GM21786 (cell line): Measurements from ENCODE around the gene HYAL2.
"Not testable (repeated sequence)": the region's sequence is repeated elsewhere in the genome, so short reads cannot be mapped to it uniquely, and the experiment has no call there.

Experiments
- ATAC-seq: cut with Tn5 transposase; IDR thresholded peaks from one replicate; pipeline ENCODE4 v1.9.1; 2021; ENCODE audit not compliant: unreplicated experiment

Gene HYAL2

DNA sequence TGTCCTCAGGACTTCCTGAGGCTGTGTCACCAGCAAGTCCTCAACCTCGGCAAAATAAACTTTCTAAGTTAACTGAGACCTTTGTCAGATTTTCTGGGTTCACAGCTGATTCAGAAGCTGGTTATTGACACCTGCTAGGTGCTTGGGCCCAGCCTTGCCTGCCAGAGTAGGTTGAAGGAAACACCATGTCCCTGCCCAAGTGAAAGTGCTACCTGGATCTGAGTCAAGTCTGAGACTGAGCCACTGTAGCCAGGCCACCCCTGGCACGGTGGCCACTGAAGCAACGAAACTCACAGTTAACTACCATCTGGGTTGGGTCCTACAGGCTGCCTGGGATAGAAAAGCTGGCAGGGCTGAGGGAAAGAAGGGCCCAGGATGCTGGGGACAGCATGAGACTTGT lies 8.2 kb downstream of the HYAL2 start:
- no peak for ATAC-seq

DNA sequence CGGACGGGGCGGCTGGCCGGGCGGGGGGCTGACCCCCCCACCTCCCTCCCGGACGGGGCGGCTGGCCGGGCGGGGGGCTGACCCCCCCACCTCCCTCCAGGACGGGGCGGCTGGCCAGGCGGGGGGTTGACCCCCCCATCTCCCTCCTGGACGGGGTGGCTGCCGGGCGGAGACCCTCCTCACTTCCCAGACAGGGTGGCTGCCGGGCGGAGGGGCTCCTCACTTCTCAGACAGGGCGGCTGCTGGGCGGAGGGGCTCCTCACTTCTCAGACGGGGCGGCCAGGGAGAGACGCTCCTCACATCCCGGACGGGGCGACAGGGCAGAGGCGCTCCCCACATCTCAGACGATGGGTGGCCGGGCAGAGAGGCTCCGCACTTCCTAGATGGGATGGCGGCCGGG lies 10.5 kb downstream of the HYAL2 start:
- not testable (repeated sequence) for ATAC-seq

DNA sequence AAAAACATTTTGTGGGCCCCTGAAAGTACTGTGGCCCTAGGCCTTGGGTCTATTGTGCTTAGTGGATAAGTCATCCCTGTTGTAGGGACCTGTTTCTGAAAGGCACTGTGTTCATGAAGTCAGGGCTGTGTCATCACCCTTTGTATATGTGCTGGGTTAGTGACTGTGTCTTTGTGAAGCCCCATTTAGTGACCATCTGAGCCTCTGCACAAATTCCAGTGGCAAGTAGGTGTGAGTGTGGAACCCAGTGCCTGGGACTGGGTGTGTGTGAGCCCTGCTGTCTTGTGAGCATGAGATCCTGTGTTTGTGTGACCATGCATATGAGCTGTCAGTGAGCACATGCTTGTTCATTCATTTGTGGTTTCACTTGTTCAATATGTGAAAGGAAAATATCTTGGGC lies 17.9 kb downstream of the HYAL2 start:
- ATAC-seq = no peak

DNA sequence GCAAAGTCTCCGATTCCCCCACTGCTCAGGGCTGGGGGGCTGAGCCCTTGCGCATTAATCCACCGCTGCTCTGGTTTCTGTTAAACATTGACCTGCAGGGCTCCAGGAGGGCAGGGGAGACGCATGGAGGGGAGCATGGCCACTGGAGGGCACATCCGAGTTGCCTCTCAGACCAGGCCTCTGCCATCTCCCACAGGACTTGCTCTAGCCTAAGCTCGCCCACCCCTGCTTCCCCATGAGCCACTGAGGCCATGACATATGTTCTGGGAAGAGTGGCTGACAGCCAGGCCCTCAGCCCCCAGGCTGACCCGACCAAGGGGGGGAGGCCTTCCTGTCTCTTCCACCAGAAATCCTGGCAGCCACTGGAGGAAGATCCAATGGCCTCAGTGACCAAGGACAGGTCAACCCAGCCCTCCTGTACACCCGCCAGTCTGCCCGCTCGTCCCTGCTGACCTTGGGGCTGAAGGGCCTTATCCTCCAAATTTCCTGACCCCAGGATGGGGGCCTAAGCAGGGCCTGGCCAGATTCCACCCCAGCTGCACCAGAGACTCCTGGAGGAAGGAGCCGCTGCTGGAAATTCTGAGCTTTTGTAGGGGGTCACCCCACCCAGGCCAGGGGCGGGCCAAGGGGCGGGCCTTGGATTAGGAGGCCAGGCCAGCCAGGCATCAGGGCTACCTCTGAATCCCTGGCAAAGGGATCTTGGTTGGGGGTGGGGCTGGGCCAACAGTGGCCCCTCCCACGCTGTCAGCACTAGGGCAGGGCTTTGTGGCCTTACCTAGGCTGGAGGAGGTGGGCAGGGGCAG lies 19.3 kb downstream of the HYAL2 start, which contains the start of gene HYAL1:
Gene HYAL1 (minus strand): TSS at position 562 of the 803 bp plus-strand sequence. CDS start 618 bp downstream, outside the sequence.
- no peak for ATAC-seq

DNA sequence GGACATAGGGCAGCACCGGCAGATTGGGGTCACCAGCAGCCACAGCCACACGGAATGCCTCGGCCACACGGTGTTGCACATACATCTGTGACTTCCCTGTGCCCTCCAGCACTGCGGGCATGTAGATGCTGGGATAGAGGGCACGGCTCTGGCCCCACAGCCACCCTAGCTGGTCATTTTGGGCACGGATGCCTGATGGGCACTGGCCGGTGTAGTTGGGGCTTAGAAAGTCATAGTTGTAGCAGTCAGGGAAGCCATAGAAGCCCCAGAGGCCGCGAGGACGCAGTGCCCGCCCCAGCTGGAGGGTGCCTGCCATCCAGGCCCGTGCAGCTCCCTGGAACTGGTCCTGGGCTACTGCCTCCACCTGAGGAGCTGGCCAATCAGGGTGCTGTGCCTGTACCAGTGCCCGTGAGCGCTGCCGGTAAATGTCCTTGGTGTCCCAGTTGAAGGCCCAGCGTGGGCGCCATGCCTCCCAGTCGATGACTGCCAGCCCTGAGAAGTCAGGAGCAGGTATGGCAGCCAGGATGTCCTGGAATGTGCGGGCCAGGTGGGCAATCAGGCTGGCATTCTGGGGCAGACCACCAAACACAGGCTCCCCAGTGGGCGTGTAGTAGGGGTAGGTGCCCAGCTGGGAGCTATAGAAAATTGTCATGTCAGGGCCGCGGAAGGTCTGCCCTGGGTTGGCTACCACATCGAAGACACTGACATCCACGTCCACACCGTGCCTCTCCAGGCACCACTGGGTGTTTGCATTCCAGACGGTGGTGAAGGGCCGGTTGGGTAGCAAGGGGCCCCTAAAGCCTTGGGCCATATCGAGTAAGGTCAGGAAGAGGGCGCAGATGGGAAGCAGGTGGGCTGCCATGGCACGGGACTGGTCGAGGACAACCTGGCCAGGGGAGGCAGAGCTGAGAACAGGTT lies 20.2 kb downstream of the HYAL2 start:
- no peak for ATAC-seq

DNA sequence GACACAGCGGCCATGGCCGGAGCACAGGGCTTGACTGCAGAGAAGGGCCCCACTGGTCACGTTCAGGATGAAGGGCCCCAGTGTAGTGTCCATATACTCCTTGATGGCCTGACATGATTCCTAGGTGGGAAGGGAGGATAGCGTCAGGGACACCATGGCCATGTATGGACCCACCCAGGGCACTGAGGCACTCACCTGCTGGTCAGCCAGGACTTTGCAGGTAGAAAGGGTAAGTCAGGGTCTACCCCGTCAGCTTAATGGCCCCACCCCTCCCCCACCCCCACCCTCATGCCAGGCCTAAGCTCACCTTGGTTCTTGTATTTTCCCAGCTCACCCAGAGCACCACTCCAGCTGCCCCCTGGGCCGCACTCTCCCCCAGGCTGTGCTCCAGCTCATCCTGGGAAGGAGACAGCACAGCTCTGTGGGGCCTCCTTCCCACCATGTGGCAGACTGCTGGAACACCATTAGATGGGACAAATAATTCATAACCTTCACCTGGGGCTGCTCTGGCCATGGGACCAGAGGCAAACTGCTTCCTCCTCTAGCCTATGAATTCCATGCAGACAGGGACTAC lies 21.8 kb downstream of the HYAL2 start:
- no peak for ATAC-seq

DNA sequence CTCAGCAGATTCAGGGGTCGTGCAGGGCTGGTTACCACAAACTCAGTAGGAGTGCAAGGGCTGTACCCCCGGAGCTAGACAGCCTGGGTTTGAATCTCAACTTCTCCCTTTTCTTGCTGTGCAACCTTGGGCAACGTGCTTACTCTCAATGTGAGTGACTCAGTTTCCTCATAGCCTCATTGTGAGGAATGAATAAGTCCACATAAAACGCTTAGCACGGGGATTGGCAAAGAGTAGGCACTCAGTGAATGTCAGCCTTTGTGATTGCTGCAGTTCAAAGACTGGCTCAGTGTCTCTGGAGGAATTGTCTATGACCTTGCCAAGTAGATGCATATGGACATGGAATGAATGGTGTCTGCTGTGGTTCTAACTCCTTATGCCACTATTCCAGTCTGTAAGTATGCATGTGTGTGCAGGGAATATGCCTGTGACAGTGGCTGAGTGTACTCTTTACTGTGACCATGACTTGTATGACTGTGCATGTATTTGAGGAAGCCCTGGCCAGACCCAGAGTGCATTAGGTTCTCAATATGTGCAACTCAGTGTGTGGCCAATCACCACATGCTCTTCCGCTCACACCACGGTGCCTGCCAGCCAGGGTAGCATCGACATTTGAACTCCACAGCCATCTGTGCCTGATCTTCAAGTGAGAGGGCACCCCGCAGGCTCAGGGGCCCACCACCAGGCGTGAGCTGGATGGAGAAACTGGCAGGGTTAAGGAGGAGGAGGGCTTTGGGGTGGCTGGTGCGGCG lies 22.4 kb downstream of the HYAL2 start:
- ATAC-seq = no peak

DNA sequence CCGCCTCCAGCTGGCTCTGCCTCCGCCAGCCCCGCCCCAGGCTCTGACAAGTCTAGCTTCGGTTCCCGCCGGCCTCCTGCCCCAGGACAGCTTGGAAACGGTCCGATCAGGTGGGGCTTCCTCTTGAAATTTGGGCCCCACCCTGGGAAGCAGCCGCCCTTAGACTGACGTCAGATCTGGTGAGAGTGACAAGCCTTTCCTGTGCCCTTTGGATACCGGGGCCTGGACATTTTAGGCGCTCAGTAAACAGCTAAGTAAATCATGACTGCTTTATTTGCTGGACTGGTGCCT lies 23.0 kb downstream of the HYAL2 start:
- no peak for ATAC-seq

DNA sequence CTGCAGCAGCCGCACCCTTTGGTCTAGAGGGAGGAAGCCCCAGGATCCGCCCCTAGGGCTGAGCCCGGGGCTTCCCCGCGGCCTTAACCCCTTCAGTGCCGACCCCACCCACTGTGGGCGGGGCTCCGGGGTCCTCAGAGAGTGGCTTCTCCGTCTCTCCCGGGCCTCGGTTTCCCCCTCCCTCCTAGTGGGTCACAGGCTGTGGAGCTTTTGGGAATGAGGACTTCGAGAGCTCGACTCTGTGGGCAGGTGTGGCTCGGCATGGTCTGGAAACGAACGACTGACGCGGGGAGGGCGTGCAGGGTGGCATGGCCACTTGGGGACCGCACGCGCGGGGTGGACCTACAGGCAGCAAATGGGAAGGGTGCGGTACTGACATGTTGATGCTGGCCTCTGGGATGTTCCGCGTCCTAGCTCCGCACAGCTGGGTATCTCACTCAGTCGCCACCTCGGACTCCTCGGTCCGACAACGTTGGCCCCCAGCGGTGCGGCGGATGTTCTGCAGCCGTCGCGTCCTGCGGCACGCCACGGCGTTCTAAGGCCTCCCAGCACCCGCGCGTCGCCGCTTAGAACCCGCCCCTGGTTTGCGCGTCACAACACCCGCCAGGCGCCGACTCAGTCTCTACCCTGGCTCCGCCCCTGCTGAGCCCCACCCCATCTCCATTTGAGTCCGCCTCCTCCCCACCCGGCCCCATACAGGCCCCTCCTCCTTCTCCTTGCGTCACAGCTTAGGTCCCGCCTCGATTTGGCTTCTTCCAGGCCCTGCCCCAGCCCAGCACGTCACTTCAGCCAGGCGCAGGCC lies 23.5 kb downstream of the HYAL2 start, which contains the start of the genes HYAL3 and NAA80:
Gene HYAL3 (minus strand): TSS at position 570 of the 802 bp plus-strand sequence. CDS start 3,803 bp downstream, outside the sequence.
Gene NAA80 (minus strand): TSS at position 570 of the 802 bp plus-strand sequence. CDS start 1,942 bp downstream, outside the sequence.
- peak; percentile 88 for ATAC-seq

DNA sequence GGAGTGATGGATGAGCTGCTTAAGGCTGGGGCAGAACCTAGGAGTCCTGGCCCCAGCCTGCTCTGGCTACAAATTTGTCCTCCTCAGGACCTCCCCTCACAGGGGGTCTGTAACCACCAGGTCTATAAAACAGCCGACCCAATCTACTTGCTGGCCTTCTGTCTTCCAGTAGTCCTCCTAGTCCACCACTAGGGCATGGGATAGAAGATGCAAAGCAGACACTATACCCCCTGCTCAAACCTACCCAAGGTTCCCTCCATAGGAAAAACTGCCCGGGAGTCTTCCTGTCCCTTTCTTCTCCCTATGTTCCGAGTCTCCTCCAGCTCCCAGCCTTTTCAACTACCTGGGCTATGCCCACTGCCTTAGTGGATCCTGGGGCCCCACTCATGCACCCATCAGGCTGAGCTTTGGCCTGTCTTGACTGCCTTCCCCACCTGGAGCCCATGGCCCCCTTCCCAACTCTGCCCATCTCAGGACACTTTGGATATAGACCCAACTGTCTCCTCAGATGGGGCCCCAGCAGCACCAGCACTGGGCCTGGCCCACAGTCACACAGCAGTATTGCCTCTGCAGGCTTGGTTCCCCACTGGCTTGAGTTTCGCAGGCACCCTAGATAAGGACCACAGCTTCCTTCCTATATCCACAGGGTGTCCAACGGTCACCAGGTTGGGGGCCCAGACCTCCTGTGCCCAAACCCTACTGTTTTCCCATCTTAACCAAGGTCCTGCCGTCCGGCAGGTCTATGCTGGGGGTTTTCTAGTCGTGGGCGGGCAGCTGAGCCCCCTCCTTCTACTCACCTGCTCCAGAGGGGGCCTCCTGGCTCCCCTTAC lies 24.4 kb downstream of the HYAL2 start:
- ATAC-seq = no peak

DNA sequence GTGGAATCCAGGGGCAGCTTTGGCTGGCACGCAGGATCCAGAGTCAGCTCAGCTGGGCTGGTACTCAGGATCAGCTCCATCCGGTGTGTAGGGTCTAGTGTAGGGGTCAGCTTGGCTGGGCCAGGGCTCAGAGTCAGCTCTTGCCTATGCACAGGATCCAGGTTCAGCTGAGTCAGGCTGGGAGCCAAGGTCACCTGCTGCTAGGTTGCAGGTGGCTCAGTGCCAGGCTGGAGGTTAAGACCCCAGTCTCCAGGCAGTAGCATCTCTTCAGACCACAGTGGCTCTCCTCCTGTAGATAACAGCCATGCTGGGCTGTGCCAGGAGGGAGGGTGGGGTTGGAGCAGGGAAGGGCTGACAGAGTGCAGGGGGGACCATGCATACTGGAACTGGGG lies 25.2 kb downstream of the HYAL2 start:
- no peak for ATAC-seq

DNA sequence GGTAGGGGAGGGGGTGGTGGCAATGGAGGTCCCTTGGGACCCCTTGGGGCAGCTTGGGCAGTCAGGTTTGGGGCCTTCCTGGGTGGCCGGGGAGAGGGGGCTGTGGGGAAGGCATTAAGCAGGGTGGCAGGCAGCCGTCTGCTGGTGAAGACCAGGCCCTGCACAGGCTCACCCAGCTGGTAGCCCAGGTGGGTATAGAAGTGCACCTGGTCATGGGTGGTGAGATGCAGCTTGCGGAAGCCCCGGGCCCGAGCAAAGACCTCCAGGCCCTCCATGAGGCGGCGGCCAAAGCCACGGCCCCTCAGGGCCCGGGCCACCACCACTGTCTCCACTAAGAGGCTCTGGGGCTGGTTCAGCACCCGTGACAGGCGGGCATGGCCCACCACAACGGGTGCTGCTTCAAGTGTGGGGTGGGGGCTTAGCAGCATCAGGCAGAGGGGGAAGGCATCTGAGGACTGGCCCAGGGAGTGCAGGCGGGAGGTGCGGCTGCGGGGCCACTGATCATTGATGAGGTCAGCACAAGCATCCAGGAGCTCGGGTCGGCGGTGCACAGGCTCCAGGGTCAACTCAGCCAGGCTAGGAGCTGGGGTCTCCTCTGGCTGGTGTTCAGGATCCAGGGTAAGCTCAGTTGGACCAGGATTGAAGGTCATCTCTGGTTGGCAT lies 25.7 kb downstream of the HYAL2 start:
- ATAC-seq = no peak

DNA sequence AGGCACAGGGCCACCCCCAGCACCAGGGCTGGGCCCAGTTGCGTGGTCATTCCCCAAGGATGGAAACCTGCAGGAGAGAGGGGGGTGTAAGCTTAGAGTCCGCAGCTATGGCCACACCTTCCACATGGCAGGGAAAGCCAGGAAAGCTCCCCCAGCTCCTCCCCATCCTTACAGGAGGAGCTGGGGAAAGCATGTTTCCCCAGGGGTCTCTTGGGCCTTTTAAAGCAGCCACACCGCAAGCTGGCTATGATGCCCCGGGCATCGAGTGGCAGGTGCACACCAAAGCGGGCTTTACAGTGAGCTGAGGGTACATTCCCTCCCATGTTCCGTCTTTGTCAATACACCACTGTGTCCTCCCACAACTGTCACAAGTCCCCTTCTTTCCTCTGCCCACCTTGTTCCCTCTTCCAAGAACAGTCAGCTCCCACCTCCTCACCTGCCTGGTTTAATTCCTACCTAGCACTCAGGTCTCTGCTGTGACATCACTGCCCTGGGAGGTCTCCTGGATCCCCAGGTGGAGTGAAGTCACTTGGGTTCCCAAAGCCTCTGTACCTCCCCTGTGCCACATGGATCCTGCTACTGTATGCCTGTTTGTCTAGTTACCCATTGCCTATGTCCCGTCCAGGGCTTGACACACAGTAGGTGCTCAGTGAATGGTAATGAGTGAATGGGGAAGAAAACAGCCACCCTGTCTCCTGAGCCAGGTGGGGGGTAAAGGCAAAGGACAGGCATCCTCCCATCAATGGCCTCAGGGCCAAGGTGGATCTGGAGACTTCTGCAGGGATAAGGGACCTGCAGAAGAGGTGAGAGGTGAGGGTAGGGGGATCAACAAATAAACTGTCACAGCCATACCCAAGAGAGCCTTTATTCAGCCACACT lies 26.8 kb downstream of the HYAL2 start:
- ATAC-seq = no peak

DNA sequence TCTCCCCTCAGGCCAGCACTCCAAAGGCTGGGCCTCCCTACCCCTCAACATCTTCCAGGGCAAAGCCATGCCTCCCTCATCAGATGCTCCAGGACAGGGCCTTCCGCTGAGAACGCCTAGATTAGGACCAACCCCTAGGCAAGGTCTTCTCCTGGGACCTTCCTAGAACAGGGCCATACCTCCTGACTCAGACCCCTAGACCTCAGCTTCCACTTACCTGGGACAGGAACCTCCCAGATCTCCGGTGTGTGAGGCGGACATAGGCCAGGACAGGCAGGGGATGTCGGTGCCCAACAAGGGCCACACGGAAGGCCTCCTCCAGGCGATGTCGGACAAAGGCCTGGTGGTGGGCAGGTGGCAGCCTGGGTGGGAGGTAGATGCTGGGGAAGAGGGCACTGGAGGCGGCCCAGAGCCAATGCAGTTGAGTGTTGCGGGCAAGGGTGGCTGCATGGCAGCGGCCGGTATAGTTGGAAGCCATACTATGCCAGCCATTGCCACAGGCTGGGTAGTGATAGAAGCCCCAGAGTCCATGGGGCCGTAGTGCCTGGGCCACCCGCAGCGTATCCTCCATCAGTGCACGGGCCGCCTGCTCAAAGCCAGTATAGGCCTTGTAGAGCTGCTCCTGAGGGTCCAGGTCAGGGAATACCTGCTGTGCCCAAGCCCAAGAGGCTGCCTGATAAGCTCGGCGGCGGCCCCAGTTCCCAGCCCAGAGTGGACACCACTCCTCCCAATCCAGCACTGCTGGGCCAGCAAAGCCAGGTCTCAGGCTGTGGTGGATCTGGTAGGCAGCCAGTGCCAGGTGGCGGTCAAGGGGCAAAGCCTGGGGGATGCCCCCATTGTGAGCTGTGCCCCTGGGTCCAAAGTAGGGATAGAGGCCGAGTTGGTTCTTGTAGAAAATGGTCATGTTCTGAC lies 27.8 kb downstream of the HYAL2 start:
- no peak for ATAC-seq

DNA sequence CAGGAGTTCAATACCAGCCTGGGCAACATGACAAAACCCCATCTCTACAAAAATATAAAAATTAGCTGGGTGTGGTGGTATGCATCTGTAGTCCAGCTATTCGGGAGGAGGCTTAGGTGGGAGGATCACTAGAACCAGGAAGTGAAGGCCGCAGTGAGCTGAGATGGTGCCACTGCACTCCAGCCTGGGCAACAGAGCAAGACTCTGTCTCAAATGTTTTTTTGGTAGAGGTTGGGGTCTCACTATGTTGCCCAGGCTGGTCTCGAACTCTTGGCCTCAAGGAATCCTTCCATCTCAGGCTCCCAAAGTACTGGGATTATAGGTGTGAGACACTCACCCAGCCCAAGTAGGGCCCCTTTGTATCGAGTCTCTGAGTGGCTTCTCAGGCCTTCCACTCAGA lies 28.5 kb downstream of the HYAL2 start:
- no peak for ATAC-seq

DNA sequence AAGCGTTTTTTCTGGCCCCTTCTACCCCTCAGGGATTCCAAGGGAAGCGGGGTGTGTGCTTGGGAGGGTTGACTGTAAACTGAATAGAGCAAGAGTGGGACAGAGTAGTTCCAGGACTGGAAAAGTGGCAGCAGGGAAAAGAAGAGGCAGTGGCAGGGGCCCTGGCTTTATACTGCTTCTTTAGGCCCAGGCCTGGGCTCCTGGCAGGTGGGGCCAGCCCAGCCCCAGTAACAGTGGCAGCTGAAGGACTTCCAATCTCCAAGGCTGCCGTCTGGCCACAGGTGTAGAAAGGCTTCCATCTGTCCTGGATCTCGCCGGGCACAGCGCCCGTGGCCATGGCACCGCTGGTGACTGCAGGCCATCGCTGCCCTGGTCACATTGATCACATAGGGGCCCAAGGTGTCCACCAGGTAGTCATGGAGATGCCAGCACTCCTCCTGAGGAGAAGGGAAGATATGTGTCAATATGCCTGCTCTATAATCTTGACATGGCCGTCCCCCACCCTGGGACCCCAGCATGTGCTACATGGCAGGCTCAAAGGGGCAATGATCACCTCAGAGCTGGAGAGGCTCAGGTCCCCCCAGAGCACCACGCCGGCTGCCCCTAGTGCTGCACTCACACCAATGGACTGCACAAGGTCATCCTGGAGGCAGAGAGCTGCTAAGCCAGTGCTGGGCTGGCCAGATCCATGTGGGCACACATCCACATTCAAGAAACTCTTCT lies 29.3 kb downstream of the HYAL2 start:
- ATAC-seq = no peak
